GM19395 (cell line): Measurements from ENCODE around the gene ATE1.
"Not testable (repeated sequence)": the region's sequence is repeated elsewhere in the genome, so short reads cannot be mapped to it uniquely, and the experiment has no call there.

Experiments
- ATAC-seq: cut with Tn5 transposase; IDR thresholded peaks from one replicate; pipeline ENCODE4 v1.9.1; 2021; ENCODE audit warnings: mild to moderate bottlenecking, moderate library complexity; ENCODE audit not compliant: unreplicated experiment

The ATE1 gene

DNA sequence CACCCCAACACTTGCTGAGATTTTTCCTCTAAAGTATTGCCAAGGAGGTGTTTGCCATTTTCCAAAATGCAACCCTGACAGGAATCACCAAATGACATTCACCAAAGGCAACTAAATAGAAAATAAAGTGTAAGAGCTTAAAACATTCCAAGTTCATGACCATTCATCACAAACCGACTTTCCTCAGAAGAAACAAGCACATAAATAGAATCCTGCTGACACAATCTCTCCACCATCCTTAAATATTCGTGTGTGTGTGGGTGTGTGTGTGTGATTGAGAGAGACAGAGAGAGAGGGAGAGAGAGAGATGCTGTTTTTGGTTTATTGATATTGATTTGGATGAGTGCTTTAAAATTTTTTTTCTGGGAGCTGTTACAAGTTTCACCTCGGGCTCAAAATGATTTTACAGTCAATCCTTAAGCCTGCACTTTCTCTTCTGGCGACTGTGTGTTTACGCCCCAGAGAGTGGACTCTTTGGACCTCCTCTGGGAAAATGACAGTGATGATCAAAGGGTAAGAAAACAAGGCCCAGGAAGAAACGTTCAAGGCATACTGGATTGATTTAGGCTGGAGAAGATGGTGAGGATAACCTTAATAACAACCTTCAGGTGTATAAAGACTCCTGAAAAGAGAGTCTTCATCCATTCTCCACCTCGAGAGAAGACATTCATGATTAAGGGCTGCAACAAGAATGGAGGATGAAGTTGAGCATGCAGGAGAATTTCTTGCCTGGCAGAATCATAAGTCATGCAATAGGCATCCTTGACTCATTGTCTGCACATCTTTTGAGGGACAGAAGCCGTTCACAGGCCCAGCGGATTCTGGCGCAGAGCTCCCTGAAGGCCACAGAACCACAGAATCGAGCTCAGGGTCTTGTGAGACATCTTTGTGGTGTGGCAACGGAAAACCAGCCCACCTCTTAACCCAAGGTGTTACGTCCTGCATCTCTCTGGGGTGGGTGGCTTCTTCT, 225.2 kb downstream of the ATE1 start:
- ATAC-seq: no peak

DNA sequence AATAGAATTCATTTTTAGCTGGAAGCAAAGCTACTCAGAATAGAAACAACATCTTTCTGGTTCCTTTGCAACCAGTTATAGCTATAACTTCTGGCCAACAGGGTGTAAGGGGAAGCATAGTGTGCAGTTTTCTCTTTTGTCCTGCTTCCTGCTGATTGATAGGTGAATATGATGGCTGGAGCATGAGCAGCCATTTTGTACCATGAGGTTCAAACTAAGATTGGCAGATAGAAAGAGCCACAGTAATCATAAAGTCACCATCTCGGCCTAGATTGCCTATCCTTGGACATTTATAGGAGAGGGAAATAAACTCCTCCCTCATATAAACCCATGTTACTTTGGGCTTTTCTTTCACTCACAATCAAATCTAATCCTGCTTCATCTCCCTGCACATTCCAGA, 227.4 kb downstream of the ATE1 start:
- ATAC-seq: no peak

DNA sequence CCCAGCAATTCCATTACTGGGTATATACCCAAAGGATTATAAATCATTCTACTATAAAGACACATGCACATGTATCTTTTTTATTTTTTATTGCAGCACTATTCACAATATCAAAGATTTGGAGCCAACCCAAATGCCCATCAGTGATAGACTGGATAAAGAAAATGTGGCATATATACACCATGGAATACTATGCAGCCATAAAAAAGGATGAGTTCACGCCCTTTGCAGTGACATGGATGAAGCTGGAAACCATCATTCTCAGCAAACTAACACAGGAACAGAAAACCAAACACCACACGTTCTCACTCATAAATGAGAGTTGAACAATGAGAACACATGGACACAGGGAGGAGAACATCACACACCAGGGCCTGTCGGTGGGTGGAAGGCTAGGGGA, 228.1 kb downstream of the ATE1 start:
- ATAC-seq: not testable (repeated sequence)

DNA sequence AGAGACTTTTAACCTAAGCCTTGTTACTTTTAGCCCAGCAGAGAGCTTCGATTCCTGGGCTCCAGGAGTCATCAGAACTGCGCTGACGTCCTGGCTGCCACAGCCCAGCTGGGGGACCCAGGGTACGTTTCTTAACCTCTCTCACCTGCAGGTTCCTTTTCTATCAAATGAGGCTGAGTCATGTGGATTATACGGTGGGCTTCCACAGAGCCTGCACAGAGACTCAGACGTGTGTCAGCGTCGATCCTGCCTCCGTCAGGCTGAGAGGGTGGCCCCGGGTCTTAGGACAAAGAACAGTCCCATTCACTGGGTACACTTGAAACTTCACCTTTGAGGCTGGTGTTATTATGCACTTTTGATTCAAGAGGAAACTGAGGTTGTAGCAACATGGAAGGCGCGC, 228.9 kb downstream of the ATE1 start:
- no peak for ATAC-seq

DNA sequence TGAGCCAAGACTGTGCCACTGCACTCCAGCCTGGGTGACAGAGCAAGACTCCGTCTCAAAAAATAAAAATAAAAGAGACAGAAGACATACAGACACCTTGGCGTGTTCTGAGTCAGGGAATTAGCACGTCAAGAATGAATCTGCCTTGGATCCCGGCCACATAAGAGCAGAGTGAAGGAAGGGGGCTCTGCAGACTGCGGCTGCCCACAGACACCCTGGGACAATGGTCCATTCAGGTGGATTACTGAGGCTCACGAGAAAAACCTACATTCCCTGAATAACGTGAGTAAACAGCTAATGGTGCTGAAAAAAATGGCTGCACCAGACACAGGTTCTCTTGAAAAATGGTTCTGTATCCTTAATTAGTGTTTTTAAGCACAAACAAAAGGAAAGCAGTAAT, 229.5 kb downstream of the ATE1 start:
- no peak for ATAC-seq

DNA sequence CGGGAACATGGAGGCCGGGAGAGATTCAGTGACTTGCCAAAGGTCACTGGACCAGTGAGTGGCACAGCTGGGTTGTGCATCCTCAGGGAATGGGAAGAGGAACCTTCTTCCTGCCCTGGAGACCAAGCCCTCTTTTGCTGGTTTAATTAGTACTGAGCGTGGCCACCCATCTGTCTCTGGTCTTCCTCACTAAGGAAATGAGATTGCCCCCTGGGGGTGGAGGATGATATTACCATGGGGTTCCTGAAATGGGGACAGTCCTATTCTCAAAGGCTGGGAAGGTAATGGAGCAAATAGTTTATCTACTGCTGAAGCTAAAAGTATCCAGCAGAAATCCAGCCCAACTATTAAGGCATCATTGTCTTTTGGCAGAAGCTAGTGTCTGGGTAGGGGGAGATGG, 231.0 kb downstream of the ATE1 start:
- ATAC-seq: no peak

DNA sequence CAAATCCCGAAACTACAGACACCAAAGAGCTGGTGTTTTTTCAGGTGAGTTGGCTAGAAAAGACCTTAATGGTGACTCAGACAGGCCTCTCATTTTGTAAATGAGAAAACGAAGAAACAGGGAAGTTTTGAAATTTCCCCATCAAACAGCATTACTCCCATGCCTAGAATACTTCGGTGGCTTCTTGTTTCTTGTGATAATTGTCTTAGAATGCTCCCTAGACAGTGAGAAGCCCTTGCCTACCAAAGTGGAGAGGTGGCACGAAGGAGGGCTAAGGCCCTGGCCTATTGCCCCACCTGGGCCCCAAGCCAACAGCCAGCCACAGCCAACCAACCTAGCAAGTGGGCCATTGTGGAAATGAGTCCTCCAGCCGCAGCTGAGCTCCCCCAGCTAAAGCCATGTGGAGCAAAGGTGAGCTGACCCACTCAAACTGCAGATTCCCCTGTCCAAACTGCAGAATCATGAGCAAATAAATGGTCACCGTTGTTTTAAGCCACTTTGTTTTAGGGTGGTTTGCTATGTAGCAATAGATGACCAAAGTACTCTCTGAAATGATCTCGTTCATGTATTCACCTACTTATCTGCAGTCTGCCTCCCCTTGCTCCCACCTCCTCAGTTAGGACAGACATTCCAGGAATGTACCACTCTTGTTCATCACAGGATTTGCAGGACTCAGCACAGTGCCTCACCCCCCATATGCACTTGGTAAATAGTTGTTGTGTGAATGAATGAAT, 231.9 kb downstream of the ATE1 start:
- no peak for ATAC-seq

DNA sequence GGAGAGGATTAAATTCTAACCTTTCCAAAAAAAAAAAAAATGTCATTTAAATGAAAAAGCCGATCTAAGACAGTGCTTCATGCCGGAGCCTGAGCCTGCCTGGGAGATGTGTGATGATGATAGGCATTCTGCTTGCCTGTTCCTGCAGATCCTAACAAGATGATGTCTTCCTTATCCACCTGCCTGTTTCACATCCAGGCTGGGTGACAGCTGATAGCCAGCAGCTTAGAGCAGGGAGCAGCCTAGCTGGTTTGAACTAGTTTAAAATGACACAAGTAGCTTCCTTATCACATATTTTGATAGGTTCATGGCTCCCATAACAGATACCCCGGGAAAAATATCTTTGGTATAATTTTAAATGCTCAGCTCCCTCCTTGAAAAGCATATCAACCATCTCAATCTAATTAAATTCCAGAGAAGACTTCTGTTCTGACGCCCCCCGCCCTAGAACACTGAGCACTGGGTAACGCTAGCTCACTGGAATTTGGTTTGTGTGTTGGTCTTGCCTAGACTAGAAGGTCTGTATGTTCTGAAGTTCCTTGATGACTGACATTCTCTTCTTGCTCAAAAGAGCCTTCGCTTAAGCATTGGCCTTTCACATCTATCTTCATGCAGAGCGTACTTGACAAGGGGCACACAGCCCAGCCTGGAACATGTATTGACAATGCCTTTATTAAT, 232.7 kb downstream of the ATE1 start:
- no peak for ATAC-seq

DNA sequence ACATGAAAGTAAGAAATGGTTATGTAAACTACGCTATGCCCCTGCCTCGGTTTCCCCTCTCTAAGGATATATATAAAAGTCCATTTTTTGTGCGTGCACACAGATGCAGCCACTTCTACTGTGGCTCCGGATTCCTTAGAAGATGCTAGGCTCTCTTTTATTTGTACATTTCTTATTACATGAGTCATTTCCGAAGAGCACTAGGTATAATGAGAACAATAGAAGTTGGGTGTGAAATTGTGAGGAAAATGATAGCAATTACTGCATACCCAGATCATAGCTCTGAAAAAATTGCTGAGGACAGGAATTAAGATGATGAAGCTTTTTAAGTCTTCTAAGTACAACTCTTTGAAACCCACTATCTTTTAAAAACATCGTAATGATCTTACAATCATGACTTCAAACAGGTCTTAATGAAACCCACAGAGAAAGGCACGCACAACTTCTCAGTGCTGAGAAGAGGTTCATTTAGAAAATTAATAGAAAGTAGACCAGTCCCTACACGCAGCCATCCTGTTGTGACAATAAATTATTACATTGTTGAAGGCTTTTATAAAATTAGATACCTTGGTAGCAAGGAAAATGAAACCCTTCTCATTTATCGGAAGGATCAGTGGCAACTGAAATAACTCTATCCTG, 233.4 kb downstream of the ATE1 start:
- no peak for ATAC-seq

DNA sequence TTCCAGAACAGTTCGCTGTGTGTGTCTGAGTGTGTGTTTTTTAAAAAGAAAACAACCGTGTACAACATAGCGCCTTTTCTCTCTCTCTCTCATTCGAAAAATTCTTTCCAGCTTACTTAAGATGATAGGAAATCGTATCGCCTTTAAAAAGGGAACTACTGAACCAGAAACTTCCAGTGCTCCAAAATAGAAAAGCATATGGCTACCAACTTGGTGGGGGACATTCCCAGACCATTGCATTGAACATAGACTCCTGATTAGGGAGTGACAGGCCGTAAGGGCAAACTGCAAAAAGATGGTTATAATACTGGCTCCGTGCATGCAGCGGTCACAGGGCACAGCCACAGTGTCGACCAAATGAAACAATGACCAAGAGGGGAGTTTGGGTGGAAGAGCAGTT, 235.2 kb downstream of the ATE1 start:
- no peak for ATAC-seq

DNA sequence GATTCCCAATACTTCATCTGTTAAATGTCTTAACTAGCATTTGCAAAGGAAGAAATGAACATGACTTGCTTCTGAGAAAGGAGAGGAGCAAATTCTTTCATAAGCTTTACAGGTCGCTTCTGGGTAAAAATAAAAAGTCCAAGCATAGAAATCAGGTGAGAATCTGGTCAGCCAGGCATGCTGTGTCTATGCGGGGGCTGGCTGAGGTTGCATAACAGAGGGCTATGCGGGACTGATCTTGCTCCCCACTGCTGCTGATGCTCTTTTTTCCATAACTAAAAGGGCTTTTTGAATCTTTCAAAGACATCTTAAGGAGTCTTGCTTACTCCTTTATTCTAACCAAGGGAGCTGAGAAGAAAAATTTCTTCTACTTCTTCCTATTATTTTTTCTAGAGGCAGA, 236.9 kb downstream of the ATE1 start:
- no peak for ATAC-seq
